ENCODE data around the gene TSPAN2.

Gene TSPAN2

DNA sequence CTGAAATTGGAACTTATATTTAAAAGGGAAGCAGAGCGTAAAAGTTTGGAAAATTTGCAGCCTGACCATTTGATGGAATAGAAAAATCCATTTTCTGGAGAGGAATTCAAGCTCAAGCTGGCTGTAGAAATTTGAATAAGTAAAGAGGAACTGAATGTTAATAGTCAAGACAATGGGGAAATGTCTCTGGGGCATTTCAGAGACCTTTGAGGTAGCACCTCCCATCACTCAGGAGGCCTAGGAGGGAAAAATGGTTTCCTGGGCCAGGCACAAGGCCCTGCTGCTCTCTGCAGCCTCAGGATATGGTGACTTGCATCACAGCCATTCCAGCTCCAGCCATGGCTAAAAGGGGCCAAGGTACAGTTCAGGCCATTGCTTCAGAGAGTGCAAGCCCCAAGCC, 77.3 kb downstream of the TSPAN2 start:
- Histone ChIP-seq H4K20me1 (ENCODE audit: insufficient read depth) (no peaks in the 10 kb centered on the region), H3K9ac (no peak overlapping the region), H3K79me2 (ENCODE audit: insufficient read depth, low read depth) (no peaks in the 10 kb centered on the region), H2AFZ (ENCODE audit: low read depth) (no peak overlapping the region), H3K36me3 (ENCODE audit: insufficient read depth) (no peaks in the 10 kb centered on the region), H3K4me2 (no peak overlapping the region), H3K27ac (no peak overlapping the region), H3K4me1 (ENCODE audit: low read depth, poor library complexity, severe bottlenecking) (no peaks in the 10 kb centered on the region), H3K27me3 (ENCODE audit: insufficient read depth, low read depth) (no peaks in the 10 kb centered on the region), H3K4me3 (IDR thresholded peaks at IDR 0.05; ENCODE audit: insufficient read depth, low read depth, low read length) (no peak overlapping the region)
- TF ChIP-seq, protein P1, sequence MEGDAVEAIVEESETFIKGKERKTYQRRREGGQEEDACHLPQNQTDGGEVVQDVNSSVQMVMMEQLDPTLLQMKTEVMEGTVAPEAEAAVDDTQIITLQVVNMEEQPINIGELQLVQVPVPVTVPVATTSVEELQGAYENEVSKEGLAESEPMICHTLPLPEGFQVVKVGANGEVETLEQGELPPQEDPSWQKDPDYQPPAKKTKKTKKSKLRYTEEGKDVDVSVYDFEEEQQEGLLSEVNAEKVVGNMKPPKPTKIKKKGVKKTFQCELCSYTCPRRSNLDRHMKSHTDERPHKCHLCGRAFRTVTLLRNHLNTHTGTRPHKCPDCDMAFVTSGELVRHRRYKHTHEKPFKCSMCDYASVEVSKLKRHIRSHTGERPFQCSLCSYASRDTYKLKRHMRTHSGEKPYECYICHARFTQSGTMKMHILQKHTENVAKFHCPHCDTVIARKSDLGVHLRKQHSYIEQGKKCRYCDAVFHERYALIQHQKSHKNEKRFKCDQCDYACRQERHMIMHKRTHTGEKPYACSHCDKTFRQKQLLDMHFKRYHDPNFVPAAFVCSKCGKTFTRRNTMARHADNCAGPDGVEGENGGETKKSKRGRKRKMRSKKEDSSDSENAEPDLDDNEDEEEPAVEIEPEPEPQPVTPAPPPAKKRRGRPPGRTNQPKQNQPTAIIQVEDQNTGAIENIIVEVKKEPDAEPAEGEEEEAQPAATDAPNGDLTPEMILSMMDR (conservative IDR thresholded peaks at IDR 0.05; ENCODE audit: low read depth, low read length), result no peak

DNA sequence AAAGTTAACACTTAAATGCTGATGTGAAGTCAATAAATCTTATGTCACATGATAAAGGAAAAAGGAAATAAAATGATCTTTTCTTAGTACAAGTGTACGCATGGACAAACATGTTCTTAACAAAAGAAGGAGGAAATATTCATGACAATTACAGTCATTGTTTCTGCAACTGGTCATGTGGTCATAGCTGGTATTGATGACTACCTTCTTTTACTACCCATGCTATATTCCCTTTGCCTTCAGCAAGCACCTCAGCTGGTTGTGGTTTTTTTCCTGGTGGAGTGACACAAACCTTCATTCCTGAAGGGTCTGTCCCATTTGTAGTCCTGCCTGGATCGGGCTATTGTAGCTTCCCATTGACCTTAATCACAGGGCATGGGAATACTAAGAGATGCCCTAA, 83.1 kb downstream of the TSPAN2 start:
- TF ChIP-seq, protein P1 (conservative IDR thresholded peaks at IDR 0.05; ENCODE audit: low read depth, low read length), result no peak

More for the DNA sequence above, 83.1 kb downstream of the TSPAN2 start:
- Histone ChIP-seq H3K9ac (no peak overlapping the region), H3K79me2 (ENCODE audit: insufficient read depth, low read depth) (no peaks in the 10 kb centered on the region), H3K4me1 (ENCODE audit: low read depth, poor library complexity, severe bottlenecking) (no peaks in the 10 kb centered on the region), H4K20me1 (ENCODE audit: insufficient read depth) (no peaks in the 10 kb centered on the region), H3K36me3 (ENCODE audit: insufficient read depth) (no peaks in the 10 kb centered on the region), H3K27ac (no peak overlapping the region), H3K27me3 (ENCODE audit: insufficient read depth, low read depth) (no peaks in the 10 kb centered on the region), H2AFZ (ENCODE audit: low read depth) (no peak overlapping the region), H3K4me3 (IDR thresholded peaks at IDR 0.05; ENCODE audit: insufficient read depth, low read depth, low read length) (no peak overlapping the region), H3K4me2 (no peak overlapping the region)

Data from KMS-11 (cell line).